Activated CD4-positive, alpha-beta T cell treated with anti-CD3 and anti-CD28 coated beads, Interleukin-2, amount 50 U/mL, for 24 hours (primary cell): ENCODE measurements around the gene TBCK.

ENCODE experiments used
- DNase-seq, 2 donors: peaks; one replicate each; pipeline ENCODE4 v3.0.0-alpha.2; 2020; ENCODE audit warnings: low read depth in 1 of 2, low spot score in 1 of 2

TBCK gene

GRCh38 chr4:106287353-106287969, 28.5 kb downstream of the TBCK start:
- DNase-seq = no peak

- no peak for DNase-seq
Observed at GRCh38 chr4:106286611-106287010, 29.4 kb downstream of the TBCK start.

GRCh38 chr4:106284227-106284626, 31.8 kb downstream of the TBCK start:
- no peak for DNase-seq

- no peak for DNase-seq
Observed at GRCh38 chr4:106277140-106277675, 38.8 kb downstream of the TBCK start.

- no peak for DNase-seq
Observed at GRCh38 chr4:106273831-106274230, 42.2 kb downstream of the TBCK start.

- no peak for DNase-seq
Observed at GRCh38 chr4:106270736-106271135, 45.3 kb downstream of the TBCK start.

- DNase-seq = no peak
Observed at GRCh38 chr4:106269711-106270110, 46.3 kb downstream of the TBCK start.

GRCh38 chr4:106268786-106269185, 47.2 kb downstream of the TBCK start:
- DNase-seq = no peak

GRCh38 chr4:106266201-106266600, 49.8 kb downstream of the TBCK start:
- DNase-seq = no peak

GRCh38 chr4:106264331-106264728, 51.7 kb downstream of the TBCK start:
- DNase-seq = no peak

GRCh38 chr4:106263594-106264330, 52.2 kb downstream of the TBCK start:
- no peak for DNase-seq

GRCh38 chr4:106261980-106262379, 54.0 kb downstream of the TBCK start:
- DNase-seq = no peak

GRCh38 chr4:106258145-106259045, 57.6 kb downstream of the TBCK start:
- DNase-seq = no peak

- no peak for DNase-seq
Observed at GRCh38 chr4:106256190-106256589, 59.8 kb downstream of the TBCK start.

GRCh38 chr4:106255195-106255594, 60.8 kb downstream of the TBCK start:
- DNase-seq = no peak

GRCh38 chr4:106253364-106254129, 62.5 kb downstream of the TBCK start:
- DNase-seq = no peak

- DNase-seq = no peak
Observed at GRCh38 chr4:106247600-106247999, 68.4 kb downstream of the TBCK start.

GRCh38 chr4:106246441-106246840, 69.6 kb downstream of the TBCK start:
- no peak for DNase-seq

- DNase-seq = no peak
Observed at GRCh38 chr4:106245176-106245575, 70.8 kb downstream of the TBCK start.

- DNase-seq = no peak
Observed at GRCh38 chr4:106240699-106241098, 75.3 kb downstream of the TBCK start.
